GM12892 (cell line): ENCODE measurements around the gene CMC1.

Source experiments
- POLR2A ChIP-seq: IDR thresholded peaks from 2 replicates; pipeline ENCODE4 v1.6.1; 2011; ENCODE audit warnings: low read depth, low read length, control low read depth
- TAF1 ChIP-seq: IDR thresholded peaks from 2 replicates; pipeline ENCODE4 v1.6.1; 2011; ENCODE audit warnings: low read depth, mild to moderate bottlenecking, control low read depth, low read length, borderline replicate concordance

DNA sequence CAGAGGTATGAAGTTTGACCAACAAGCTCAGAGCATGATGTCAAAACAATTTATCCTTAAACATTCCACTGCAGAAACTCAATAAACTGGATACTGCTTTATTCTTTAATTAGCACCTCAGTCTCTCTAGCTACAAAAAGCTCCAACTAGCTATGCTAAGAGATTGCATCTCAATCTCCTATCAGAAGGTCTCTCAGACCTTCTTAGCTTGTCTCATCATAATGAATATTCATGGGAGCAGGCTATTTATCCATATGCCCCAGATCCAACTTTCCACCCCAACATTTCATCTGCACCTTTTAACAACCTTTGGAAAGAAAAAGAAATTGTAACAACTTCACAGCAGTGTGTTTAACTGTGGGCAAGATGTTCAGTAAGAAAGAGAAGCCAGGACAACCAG lies 95.8 kb downstream of the CMC1 start:
- TF ChIP-seq POLR2A (no peak), TAF1 (no peak)
